HL-60 (cell line): ENCODE data around the gene KRT3.
"Not testable (repeated sequence)": the region's sequence is repeated elsewhere in the genome, so short reads cannot be mapped to it uniquely, and the experiment has no call there.

Experiments used
- DNase-seq, 2 experiments: peaks; one replicate each; pipeline ENCODE4 v3.0.0-alpha.2; 2010 to 2020; ENCODE audit warnings: low read depth in 1 of 2, low spot score in 1 of 2
- H3K27ac ChIP-seq: fragments of 250-450 bp; sonication (Bioruptor Pico); replicated peaks from 2 replicates; pipeline ENCODE4 v1.5.1; 2020; ENCODE audit warnings: mild to moderate bottlenecking, moderate library complexity
- H3K27me3 ChIP-seq: fragments of 250-450 bp; sonication (Bioruptor Pico); 2 replicates; pipeline ENCODE4 v1.5.1; 2021; ENCODE audit warnings: mild to moderate bottlenecking, moderate library complexity; ENCODE audit not compliant: insufficient read depth, poor library complexity, severe bottlenecking
- H3K4me3 ChIP-seq: replicated peaks from 2 replicates; pipeline ENCODE4 v1.5.1; 2011; ENCODE audit warnings: mild to moderate bottlenecking, control low read depth, low read length; ENCODE audit not compliant: insufficient read depth
- CTCF ChIP-seq: IDR thresholded peaks from one replicate; pipeline ENCODE4 v1.5.1; 2011; ENCODE audit warnings: low read length, control low read depth, inconsistent platforms; ENCODE audit not compliant: insufficient read depth
- GABPA ChIP-seq: IDR thresholded peaks from 2 replicates; pipeline ENCODE4 v1.6.1; 2012; ENCODE audit warnings: low read depth
- POLR2AphosphoS5 ChIP-seq: IDR thresholded peaks from 2 replicates; pipeline ENCODE4 v1.6.1; 2012; ENCODE audit warnings: low read depth
- REST ChIP-seq: IDR thresholded peaks from 2 replicates; pipeline ENCODE4 v1.6.1; 2012; ENCODE audit warnings: low read depth; ENCODE audit not compliant: insufficient replicate concordance
- SPI1 ChIP-seq: IDR thresholded peaks from 2 replicates; pipeline ENCODE4 v1.6.1; 2012; ENCODE audit warnings: low read depth, mild to moderate bottlenecking, borderline replicate concordance

The KRT3 gene

GRCh38 chr12:52752516-52752915, 43.4 kb downstream of the KRT3 start:
- no peak overlapping the region for H3K27ac ChIP-seq
- no peak for TF ChIP-seq POLR2AphosphoS5
- no peak for TF ChIP-seq REST
- no peak for TF ChIP-seq CTCF
- no peak for TF ChIP-seq SPI1
- TF ChIP-seq GABPA: no peak
- H3K27me3 ChIP-seq: no peaks in the 10 kb centered on the region
- no peak for DNase-seq
- no peak overlapping the region for H3K4me3 ChIP-seq

- Histone ChIP-seq H3K27ac (no peak overlapping the region), H3K27me3 (no peaks in the 10 kb centered on the region), H3K4me3 (no peak overlapping the region)
- TF ChIP-seq GABPA: no peak
- TF ChIP-seq SPI1: no peak
- DNase-seq: no peak
Observed at GRCh38 chr12:52751795-52752194, 44.1 kb downstream of the KRT3 start.

- DNase-seq, H3K4me3 ChIP-seq, H3K27ac ChIP-seq, H3K27me3 ChIP-seq: not testable (repeated sequence)
Observed at GRCh38 chr12:52750532-52750931, 45.4 kb downstream of the KRT3 start.

- Histone ChIP-seq H3K4me3 (no peak overlapping the region), H3K27me3 (no peaks in the 10 kb centered on the region), H3K27ac (no peak overlapping the region)
- DNase-seq: no peak
- no peak for TF ChIP-seq POLR2AphosphoS5
- no peak for TF ChIP-seq REST
- TF ChIP-seq CTCF: no peak
- TF ChIP-seq SPI1: no peak
- no peak for TF ChIP-seq GABPA
Observed at GRCh38 chr12:52749827-52750226, 46.1 kb downstream of the KRT3 start.

- Histone ChIP-seq H3K4me3 (no peak overlapping the region), H3K27me3 (no peaks in the 10 kb centered on the region), H3K27ac (no peak overlapping the region)
- no peak for TF ChIP-seq REST
- TF ChIP-seq GABPA: no peak
- TF ChIP-seq CTCF: no peak
- no peak for TF ChIP-seq SPI1
- TF ChIP-seq POLR2AphosphoS5: no peak
- DNase-seq: no peak
Observed at GRCh38 chr12:52748578-52748977, 47.3 kb downstream of the KRT3 start.
